ENCODE data around the gene MCAM.

GRCh38 chr11:119361941-119362725, 45.2 kb upstream of the MCAM start:
- TF ChIP-seq MYC (IDR thresholded peaks at IDR 0.05; ENCODE audit: low read depth, low read length) (no peak), CTCF (IDR thresholded peaks at IDR 0.05; ENCODE audit: extremely low read depth in 1 of 2, insufficient read depth in 1 of 2, low read depth in 1 of 2, low read length in 2 of 2) (no peak), POLR2A (IDR thresholded peaks at IDR 0.05; ENCODE audit: low read depth, low read length) (no peak), JUN (IDR thresholded peaks at IDR 0.05; ENCODE audit: borderline replicate concordance, insufficient read depth, insufficient read length, low read depth) (no peak), FOS (IDR thresholded peaks at IDR 0.05; ENCODE audit: borderline replicate concordance, insufficient read depth, low read length) (no peak), EZH2 (IDR thresholded peaks at IDR 0.05; ENCODE audit: borderline replicate concordance, low read depth, low read length, severe bottlenecking) (no peak), MAX (IDR thresholded peaks at IDR 0.05; ENCODE audit: insufficient read depth, insufficient read length) (no peak), POLR2AphosphoS5 (IDR thresholded peaks at IDR 0.05; ENCODE audit: insufficient read depth, low read depth, low read length) (no peak)

Measured in endothelial cell of umbilical vein (primary cell).